Activated naive CD8-positive, alpha-beta T cell (primary cell): ENCODE results near the gene SLC7A11.
"Not testable (repeated sequence)": the region's sequence is repeated elsewhere in the genome, so short reads cannot be mapped to it uniquely, and the experiment has no call there.

ENCODE experiments used
- H3K27ac Mint-ChIP-seq: one replicate; pipeline ENCODE4 v1.8.0; 2021; ENCODE audit warnings: mixed read lengths
- H3K27me3 Mint-ChIP-seq: one replicate; pipeline ENCODE4 v1.8.0; 2021; ENCODE audit warnings: mixed read lengths
- H3K36me3 Mint-ChIP-seq: one replicate; pipeline ENCODE4 v1.8.0; 2021; ENCODE audit warnings: mixed read lengths
- H3K4me1 Mint-ChIP-seq: one replicate; pipeline ENCODE4 v1.8.0; 2021; ENCODE audit warnings: low read depth, mixed read lengths
- H3K4me3 Mint-ChIP-seq: one replicate; pipeline ENCODE4 v1.8.0; 2021; ENCODE audit warnings: mild to moderate bottlenecking, mixed read lengths
- H3K9me3 Mint-ChIP-seq: one replicate; pipeline ENCODE4 v1.8.0; 2021; ENCODE audit warnings: low read depth, mixed read lengths

Gene SLC7A11

GRCh38 chr4:138256608-138257007 lies 14.5 kb upstream of the SLC7A11 start:
- H3K36me3 Mint-ChIP-seq = no peaks in the 10 kb centered on the region
- H3K4me1 Mint-ChIP-seq = peaks cover 2% of the 10 kb centered on the region
- no peaks in the 10 kb centered on the region for H3K9me3 Mint-ChIP-seq
- peaks cover 2% of the 10 kb centered on the region for H3K27me3 Mint-ChIP-seq
- no peak overlapping the region for H3K4me3 Mint-ChIP-seq
- no peak overlapping the region for H3K27ac Mint-ChIP-seq

DNA sequence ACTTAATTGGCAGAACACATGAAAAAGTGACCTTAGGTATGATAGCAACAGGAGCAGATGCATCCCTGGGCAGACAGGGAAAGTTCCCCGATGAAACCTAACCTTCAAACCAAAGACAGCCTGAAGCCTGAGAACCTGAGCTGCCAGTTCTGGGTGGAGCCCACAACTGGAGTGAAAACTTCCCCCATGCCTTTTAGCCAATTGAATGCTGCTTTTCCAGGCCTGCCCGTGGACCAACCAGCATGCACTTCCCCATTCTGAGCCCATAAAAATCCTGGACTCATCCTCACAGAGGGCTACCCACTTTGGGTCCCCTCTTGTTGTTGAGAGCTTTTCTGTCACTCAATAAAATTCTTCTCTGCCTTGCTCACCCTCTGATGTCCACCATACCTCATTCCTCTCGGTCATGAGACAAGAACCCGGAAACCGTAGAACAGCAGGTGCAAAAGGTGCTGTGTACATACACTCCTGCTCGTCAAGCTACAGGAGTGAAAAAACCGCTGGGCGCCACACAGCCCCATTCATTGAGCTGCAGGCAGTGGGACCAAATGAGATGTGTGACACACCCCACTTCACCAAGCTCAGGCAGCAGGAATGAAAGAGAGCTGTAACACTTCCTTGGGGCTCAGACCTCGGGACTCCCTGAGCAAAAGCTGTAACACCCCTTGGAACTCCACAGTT lies 13.9 kb upstream of the SLC7A11 start:
- Mint-ChIP-seq H3K4me1 (peaks cover 2% of the 10 kb centered on the region), H3K27me3 (peaks cover 2% of the 10 kb centered on the region), H3K27ac (no peak overlapping the region), H3K4me3 (no peak overlapping the region), H3K36me3 (no peaks in the 10 kb centered on the region), H3K9me3 (no peaks in the 10 kb centered on the region)

- no peak overlapping the region for H3K27ac Mint-ChIP-seq
- H3K4me1 Mint-ChIP-seq = peaks cover 2% of the 10 kb centered on the region
- H3K9me3 Mint-ChIP-seq = no peaks in the 10 kb centered on the region
- peaks cover 2% of the 10 kb centered on the region for H3K27me3 Mint-ChIP-seq
- no peaks in the 10 kb centered on the region for H3K36me3 Mint-ChIP-seq
- no peak overlapping the region for H3K4me3 Mint-ChIP-seq
Observed at GRCh38 chr4:138252551-138252950, 10.4 kb upstream of the SLC7A11 start.

- Mint-ChIP-seq H3K4me3 (no peak overlapping the region), H3K36me3 (no peaks in the 10 kb centered on the region), H3K4me1 (peaks cover 2% of the 10 kb centered on the region), H3K27ac (no peak overlapping the region), H3K9me3 (no peaks in the 10 kb centered on the region), H3K27me3 (no peaks in the 10 kb centered on the region)
Observed at GRCh38 chr4:138251938-138252337, 9.8 kb upstream of the SLC7A11 start.

DNA sequence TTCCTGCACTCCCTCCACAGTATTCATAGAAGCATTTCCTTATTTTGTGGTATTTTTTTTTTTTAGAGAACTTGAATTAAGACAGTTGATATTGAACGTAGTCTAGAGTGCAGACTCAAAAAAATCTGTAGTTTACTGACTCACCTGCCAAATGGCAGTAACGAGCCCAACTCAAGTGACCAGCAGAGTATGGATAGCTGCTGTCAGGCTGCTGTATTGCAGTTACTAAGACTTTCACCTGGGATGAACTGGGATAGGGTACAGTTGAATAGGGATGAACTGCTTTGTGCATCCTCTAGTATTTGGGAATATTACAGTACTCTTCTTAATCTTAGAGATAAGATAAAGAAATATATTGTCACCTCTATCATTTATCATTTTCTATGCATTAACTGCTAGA lies 7.0 kb upstream of the SLC7A11 start:
- Mint-ChIP-seq H3K27me3 (no peaks in the 10 kb centered on the region), H3K4me3 (no peak overlapping the region), H3K36me3 (no peaks in the 10 kb centered on the region), H3K4me1 (no peaks in the 10 kb centered on the region), H3K27ac (no peak overlapping the region), H3K9me3 (no peaks in the 10 kb centered on the region)

GRCh38 chr4:138248058-138248457 lies 5.9 kb upstream of the SLC7A11 start:
- Mint-ChIP-seq H3K36me3 (no peaks in the 10 kb centered on the region), H3K27ac (no peak overlapping the region), H3K9me3 (no peaks in the 10 kb centered on the region), H3K4me1 (peaks cover 3% of the 10 kb centered on the region), H3K4me3 (no peak overlapping the region), H3K27me3 (no peaks in the 10 kb centered on the region)

DNA sequence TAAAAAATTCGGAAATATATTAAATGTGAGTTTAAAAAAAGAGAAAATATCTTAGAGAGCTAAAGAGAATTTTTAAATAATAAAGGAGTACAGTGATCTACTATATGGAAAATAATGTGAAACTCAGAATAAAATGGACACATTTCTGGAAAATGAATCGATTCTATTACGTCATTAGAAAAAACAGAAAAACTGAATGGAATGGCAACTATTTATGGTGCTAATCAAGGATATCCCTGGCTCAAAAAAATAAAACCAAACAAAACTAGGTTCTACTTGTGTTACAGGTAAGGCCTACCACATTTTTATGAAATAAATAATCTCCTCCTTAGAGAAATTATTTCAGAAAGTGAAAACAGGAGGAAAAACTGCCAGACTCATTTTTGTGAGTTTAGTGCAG lies 5.5 kb upstream of the SLC7A11 start:
- Mint-ChIP-seq H3K27me3 (no peaks in the 10 kb centered on the region), H3K4me3 (no peak overlapping the region), H3K27ac (no peak overlapping the region)

DNA sequence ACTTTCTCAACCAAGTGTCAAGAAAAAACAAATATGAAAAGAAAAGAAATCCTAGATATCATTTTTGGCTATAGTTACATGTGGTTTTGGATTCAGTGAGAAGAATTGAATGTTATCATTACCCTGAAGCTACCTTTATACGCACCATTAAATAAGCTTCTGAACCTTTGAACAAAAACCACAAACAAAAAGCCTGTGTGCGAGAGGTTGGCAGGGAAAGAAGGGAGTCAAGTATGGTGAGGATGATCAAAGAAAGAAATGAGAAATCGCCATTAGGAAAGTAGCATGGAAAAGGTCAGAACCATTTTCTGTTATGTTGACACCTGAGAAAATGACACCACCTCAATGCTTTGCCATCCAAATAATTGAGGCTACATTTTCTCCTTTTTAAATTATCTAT lies 1.2 kb upstream of the SLC7A11 start:
- peaks cover 3% of the 10 kb centered on the region for H3K27me3 Mint-ChIP-seq
- H3K4me1 Mint-ChIP-seq = peaks cover 28% of the 10 kb centered on the region
- no peaks in the 10 kb centered on the region for H3K9me3 Mint-ChIP-seq
- H3K4me3 Mint-ChIP-seq = no peak overlapping the region
- H3K36me3 Mint-ChIP-seq = no peaks in the 10 kb centered on the region
- H3K27ac Mint-ChIP-seq = no peak overlapping the region

More for the DNA sequence above, 5.5 kb upstream of the SLC7A11 start:
- H3K36me3 Mint-ChIP-seq = no peaks in the 10 kb centered on the region
- no peaks in the 10 kb centered on the region for H3K9me3 Mint-ChIP-seq
- peaks cover 4% of the 10 kb centered on the region for H3K4me1 Mint-ChIP-seq

DNA sequence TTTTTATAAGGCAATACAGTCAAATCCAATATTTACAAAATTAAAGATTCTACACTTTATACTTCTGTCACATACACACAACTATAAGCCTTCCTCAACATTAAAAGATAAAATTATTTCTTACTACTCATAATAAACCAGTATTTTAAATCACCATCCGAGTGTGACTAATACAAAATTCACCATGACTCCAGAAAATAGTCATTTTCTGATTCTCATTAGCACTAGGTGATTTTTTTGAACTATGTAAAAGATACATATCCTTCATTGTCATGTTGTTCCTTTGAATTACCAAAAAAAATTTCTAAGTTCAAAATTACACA lies 646 bp upstream of the SLC7A11 start:
- peak overlapping the region; percentile 92 for H3K27ac Mint-ChIP-seq
- H3K4me3 Mint-ChIP-seq = peak overlapping the region; percentile 90

GRCh38 chr4:138241281-138242075 lies 671 bp downstream of the SLC7A11 start:
- no peaks in the 10 kb centered on the region for H3K9me3 Mint-ChIP-seq
- H3K27ac Mint-ChIP-seq = peak overlapping the region; percentile 92
- H3K4me3 Mint-ChIP-seq = peak overlapping the region; percentile 90
- no peaks in the 10 kb centered on the region for H3K36me3 Mint-ChIP-seq
- H3K27me3 Mint-ChIP-seq = peaks cover 3% of the 10 kb centered on the region
- H3K4me1 Mint-ChIP-seq = peaks cover 28% of the 10 kb centered on the region

More for the DNA sequence above, 646 bp upstream of the SLC7A11 start:
- Mint-ChIP-seq H3K9me3 (no peaks in the 10 kb centered on the region), H3K27me3 (peaks cover 3% of the 10 kb centered on the region), H3K36me3 (no peaks in the 10 kb centered on the region), H3K4me1 (peaks cover 28% of the 10 kb centered on the region)

GRCh38 chr4:138239491-138239890 lies 2.7 kb downstream of the SLC7A11 start:
- H3K27me3 Mint-ChIP-seq = peaks cover 3% of the 10 kb centered on the region
- H3K9me3 Mint-ChIP-seq = no peaks in the 10 kb centered on the region
- H3K4me3 Mint-ChIP-seq = peak overlapping the region; percentile 38
- peaks cover 39% of the 10 kb centered on the region for H3K4me1 Mint-ChIP-seq
- no peaks in the 10 kb centered on the region for H3K36me3 Mint-ChIP-seq
- H3K27ac Mint-ChIP-seq = no peak overlapping the region

DNA sequence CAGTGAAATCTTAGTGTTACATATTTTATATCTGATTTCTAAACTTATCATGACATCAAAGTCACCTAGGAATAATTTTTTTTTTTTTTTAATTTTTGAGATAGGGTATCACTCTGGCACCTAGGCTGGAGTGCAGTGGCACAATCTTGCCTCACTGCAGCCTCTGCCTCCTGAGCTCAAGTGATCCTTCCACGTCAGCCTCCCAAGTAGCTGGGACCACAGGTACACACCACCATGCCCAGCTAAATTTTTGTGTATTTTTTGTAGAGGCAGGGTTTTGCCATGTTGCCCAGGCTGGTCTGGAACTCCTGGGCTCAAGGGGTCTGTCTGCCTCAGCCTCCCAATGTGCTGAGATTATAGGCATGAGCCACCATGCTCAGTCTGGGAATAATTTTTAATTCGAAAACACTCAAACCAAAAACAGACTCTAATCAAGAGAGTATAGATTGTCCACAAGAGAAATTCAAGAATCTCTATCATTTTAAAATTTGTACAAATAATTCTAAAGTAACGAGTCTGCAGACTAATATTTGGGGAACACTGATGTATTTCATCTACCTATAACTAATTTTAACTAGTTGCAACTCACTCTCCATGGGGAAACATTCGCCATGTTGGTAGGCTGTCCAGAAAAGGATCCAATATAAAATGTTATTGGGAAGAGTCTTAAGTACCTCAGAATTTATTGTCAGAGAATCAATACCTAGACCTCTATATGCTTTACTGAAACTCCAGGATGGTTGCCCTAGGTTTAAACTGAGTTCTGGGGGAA lies 3.4 kb downstream of the SLC7A11 start:
- H3K36me3 Mint-ChIP-seq = no peaks in the 10 kb centered on the region
- peaks cover 3% of the 10 kb centered on the region for H3K27me3 Mint-ChIP-seq
- no peak overlapping the region for H3K27ac Mint-ChIP-seq
- no peak overlapping the region for H3K4me3 Mint-ChIP-seq
- no peaks in the 10 kb centered on the region for H3K9me3 Mint-ChIP-seq
- H3K4me1 Mint-ChIP-seq = peaks cover 39% of the 10 kb centered on the region

DNA sequence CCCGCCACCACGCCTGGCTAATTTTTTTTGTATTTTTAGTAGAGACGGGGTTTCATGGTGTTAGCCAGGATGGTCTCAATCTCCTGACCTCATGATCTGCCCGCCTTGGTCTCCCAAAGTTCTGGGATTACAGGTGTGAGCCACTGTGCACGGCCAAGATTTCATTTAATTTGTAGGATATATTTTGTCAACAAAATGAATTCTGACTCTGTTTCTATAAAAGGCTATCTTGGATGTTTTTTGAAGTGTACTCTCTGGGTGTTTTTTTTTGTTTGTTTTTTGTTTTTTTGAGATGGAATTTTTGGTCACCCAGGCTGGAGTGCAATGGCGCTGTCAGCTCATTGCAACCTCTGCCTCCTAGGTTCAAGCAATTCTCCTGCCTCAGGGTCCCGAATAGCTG lies 5.0 kb downstream of the SLC7A11 start:
- H3K9me3 Mint-ChIP-seq, H3K4me3 Mint-ChIP-seq, H3K36me3 Mint-ChIP-seq, H3K27me3 Mint-ChIP-seq, H3K27ac Mint-ChIP-seq: not testable (repeated sequence)
- peaks cover 32% of the 10 kb centered on the region for H3K4me1 Mint-ChIP-seq

DNA sequence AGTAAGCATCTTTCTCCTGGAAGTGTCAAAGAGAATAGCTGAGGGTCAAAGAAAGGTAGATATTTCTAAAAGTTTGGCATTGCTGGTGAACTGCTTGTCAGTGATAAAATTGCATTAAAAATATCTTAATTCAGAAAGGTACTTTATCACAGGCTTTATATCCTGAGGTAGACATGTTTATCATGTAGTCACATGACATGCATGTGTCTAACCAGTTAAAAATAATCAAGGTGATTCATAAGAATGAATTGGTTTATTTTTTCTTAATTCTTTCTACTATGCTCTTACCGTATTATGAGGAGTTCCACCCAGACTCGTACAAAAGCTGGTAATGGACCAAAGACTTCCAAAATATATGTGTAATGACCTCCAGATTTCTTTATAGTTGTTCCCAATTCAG lies 6.1 kb downstream of the SLC7A11 start:
- Mint-ChIP-seq H3K9me3 (no peaks in the 10 kb centered on the region), H3K4me1 (peaks cover 21% of the 10 kb centered on the region), H3K4me3 (peak overlapping the region; percentile 7), H3K36me3 (no peaks in the 10 kb centered on the region), H3K27ac (peak overlapping the region; percentile 54), H3K27me3 (peaks cover 3% of the 10 kb centered on the region)

GRCh38 chr4:138235419-138235952 lies 6.7 kb downstream of the SLC7A11 start:
- no peaks in the 10 kb centered on the region for H3K36me3 Mint-ChIP-seq
- no peak overlapping the region for H3K4me3 Mint-ChIP-seq
- peaks cover 15% of the 10 kb centered on the region for H3K4me1 Mint-ChIP-seq
- H3K27me3 Mint-ChIP-seq = peaks cover 3% of the 10 kb centered on the region
- H3K9me3 Mint-ChIP-seq = no peaks in the 10 kb centered on the region
- H3K27ac Mint-ChIP-seq = peak overlapping the region; percentile 74
